Measurements from ENCODE around the gene NEK4.

Gene NEK4

DNA sequence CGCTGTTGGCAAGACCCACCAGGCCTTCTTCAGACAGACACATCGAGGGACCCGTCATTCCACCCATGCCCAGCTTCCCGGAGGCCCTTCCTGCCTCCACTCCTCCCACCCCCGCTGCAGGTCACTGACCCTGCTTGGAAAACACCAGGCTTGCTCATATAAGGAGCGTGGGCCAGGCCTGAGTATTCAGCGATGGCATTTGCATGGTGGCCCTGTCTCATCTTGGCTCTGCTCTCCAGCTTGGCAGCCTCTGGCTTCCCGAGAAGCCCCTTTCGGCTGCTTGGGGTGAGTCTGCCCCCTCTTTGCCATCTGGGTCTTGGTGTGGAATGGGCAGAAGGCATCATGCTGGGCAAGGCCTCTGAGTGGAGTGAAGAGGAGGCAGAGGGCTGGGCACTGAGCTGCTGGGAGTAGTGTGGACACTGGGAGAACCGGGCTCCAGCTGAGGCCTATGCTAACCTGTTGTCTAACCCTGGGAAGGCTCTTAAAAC lies 23.9 kb upstream of the NEK4 start, which contains the start of gene ITIH3:
Gene ITIH3, plus strand, starts transcription at position 185 of the 488 bp plus-strand sequence. Its CDS starts 8 bp downstream, at position 193.
- DNase-seq = no peak
- intact Hi-C loops (cut with DNase I) = no loop called here

DNA sequence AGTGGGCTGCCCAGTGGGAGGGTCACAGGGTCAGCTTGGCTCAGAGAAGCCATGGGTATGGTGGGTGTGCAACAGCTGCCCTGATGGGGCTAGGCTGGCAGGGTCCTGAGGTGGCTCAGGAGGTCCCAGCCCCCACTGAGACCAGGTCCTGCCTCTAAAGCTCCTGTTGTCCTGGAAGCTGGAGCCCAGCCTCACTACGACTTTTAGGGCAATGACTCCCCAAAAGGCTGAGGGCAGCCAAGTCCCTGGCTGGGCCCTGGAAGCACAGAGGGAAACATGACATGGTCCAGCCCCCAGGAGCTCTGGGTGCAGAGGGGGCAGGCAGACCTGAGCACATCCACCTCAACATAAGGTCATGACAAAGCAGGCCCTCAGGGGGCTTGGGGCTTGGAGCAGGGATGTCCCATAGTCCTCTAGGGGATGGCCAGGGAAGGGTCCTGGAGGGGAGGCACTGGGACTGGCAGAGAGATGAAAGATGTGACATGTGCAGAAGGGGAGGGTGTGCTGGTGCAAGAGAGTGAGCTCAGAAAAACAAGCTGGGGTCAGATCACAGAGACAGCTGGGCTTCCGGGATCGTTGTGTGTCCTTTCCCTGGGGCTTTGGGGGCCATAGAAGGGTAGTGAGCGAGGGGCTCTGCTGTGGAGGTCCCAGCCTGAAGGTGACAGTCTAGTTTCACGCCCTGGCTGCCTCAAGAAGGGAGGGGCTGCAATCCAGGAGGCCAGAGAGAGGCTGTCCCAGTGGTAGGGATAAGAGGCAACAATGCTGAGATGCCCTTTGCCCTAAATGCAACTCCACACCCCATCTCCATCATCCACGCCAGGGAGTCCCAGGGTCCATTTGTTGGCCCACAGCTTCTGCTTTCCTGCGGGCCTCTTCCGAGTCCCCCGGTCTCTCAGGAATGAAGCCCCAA lies 23.2 kb upstream of the NEK4 start:
- intact Hi-C loops (cut with DNase I) = no loop called here
- DNase-seq = no peak

DNA sequence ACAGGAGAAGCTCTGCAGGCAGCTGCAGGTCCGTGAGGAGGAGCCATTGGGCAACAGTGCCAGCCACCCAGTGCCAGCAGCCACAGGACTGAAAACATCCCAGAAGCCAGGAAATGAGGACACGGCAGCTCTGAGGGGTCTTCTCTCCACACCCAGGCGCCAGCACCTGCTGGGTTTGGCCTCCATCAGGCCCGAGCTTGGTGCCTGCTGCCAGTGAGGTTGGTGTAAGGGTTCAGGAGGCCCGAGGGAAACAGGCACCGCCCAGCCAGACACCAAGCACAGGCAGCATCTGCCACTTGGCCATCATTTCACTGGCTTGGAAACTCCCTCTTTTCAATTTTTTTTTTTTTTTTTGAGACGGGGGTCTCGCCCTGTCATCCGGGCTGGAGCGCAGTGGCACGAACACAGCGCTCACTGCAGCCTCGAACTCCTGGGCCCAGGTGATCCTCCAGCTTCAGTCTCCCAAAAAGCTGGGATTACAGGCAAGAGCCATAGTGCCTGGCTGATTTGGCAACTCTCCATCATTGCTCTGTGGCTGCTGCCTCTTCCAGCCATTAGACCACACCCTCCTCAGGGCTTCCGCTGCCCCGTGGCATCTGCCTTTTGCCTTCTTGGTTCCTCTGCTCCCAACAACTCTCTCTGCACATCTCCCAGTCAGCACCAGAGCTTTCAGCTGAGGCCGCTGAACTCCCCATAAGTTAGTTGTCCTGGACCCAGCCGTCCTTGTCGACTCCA lies 22.4 kb upstream of the NEK4 start:
- DNase-seq = no peak
- intact Hi-C loops (cut with DNase I) = no loop called here

DNA sequence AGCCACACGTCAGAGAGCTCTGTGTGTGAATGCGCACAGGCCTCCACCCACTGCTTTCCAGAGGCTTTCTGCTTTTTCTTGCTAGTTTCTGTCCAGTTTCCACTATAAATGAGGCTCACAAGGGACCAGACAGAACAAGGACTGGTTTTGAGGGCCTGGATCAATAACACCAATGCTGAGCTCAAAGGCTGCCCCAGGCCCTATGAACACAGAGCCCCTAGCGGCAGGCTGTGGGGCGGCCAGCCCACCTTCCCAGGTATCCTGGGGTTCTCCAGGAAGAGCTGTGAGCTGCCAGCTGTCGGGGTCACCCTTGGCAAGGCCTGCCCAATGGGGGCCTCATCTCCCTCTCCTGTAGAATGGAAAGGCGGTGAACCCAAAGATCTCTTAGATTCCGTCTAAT lies 21.7 kb upstream of the NEK4 start:
- intact Hi-C loops (cut with DNase I) = no loop called here
- DNase-seq = no peak

DNA sequence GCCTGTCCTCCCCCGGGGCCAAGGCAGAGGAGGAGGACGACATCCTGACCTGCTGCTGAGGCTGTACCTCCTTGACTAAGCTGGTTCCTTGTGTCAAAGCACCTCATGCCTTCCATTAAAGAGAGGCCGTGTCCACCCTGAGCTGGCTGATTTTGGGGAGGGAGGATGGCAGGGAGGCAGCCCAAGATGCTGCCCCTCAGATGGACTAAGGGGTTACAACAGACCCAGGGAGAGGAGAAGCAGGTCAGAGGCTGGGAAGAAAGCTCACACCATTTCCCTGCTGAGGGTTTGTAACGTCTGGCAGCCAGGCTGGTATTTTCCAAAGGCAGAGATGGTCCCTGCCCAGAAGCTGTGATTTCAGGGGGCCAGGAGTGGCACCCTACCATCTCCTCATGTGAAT lies 21.2 kb upstream of the NEK4 start:
- no peak for DNase-seq
- intact Hi-C loops (cut with DNase I) = no loop called here

DNA sequence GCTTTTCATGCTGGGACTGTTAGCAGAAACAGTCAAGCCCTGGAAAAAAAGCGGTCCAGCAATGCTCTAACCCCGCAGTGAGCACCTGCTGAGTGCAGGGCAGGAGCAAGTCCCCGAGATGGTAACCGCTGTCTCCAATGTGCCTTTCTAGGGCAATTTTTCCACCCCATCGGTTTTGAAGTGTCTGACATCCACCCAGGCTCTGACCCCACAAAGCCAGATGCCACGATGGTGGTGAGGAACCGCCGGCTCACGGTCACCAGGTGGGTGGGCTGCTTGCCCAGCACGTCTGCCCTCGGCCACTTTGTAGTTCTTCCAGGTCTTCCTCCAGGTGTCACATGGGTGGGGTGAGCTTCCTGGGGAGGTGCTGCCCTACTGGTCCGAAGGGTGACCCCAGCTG lies 20.6 kb upstream of the NEK4 start:
- intact Hi-C loops (cut with DNase I) = no loop called here
- DNase-seq = no peak

DNA sequence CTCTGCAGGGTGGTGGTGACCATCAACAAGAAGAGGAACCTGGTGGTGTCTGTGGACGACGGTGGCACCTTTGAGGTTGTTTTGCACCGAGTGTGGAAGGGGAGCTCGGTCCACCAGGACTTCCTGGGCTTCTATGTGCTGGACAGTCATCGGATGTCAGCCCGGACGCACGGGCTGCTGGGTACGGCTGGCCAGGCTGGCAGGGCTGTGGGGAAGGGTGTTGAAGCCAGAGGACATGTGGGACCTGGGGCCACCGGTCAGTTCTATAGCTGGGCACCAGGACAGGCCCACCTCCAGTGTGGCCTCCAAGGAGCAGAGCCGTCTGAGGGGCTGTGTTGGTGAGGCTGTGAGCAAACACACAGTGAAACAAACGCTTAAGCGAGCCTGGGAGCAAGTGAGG lies 20.0 kb upstream of the NEK4 start:
- intact Hi-C loops (cut with DNase I) = no loop called here
- DNase-seq = no peak

DNA sequence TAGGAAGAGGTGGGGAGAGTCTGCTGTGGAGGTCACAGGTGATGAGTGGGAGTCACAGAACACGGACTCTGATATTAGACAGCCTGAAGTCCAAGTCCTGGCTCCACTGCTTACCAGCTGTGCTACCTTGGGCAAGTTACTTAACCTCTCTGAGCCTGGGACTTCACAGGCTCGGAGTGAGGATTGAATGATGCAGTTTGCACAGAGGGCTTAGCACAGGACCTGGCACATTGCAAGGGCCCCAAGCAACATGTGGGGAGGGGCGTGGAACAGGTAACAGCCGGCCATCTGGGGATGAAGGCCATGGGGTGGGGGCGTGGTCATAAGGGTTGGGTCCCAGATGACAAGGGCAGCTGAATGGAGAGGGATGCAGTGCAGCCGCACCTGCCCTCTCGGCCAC lies 19.6 kb upstream of the NEK4 start:
- intact Hi-C loops (cut with DNase I) = no loop called here
- no peak for DNase-seq

DNA sequence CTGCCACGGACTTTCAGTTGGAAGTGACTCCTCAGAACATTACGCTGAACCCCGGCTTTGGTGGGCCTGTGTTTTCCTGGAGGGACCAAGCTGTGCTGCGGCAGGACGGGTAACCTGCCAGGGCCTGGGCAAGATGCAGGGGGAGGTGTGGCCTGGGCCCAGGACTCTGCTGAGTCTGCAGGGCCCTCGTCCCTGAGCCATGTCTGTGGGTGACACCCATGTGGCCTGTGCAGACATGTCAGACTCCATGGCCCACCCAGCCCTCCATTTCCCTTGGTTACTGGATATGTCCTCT lies 19.0 kb upstream of the NEK4 start:
- DNase-seq = no peak
- intact Hi-C loops (cut with DNase I) = no loop called here

DNA sequence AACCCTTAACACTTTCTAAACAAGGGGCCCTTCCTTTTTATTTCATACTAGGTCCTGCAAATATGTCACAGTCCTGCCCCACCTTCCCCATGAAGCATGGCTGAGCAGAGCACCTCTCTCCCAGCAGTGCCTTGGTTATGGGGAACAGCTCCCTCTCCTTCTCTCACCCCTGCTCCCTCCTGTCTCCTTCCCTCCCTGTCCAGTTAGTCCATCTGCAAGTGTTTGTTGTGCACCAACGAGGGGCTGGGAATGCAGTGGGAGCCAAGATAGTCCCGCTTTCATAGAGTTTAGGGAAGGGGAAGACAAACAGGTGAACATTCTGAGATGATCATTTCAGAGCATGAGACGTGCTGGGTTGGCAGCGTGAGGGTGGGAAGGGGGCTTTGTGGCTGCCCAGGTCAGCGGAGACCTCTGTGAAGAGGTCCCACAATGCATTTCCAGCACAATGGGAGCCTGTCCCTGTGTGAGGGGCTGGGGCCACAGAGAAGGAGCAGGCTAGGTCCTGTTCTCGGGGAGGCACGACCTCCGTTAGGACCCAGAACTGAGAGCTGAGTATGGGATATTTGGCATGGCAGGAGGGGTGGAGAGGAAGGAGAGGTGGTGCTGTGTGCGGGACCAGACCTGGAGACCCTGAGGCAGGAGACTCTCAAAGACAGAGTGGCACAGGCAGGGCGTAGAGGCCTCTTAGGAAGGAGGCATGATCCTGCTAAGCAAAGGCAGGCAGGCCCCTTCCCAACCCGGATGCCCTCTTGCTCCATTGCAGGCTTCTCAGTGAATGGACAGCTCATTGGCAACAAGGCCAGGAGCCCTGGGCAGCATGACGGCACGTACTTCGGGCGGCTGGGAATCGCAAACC lies 18.4 kb upstream of the NEK4 start:
- no peak for DNase-seq
- intact Hi-C loops (cut with DNase I) = no loop called here

DNA sequence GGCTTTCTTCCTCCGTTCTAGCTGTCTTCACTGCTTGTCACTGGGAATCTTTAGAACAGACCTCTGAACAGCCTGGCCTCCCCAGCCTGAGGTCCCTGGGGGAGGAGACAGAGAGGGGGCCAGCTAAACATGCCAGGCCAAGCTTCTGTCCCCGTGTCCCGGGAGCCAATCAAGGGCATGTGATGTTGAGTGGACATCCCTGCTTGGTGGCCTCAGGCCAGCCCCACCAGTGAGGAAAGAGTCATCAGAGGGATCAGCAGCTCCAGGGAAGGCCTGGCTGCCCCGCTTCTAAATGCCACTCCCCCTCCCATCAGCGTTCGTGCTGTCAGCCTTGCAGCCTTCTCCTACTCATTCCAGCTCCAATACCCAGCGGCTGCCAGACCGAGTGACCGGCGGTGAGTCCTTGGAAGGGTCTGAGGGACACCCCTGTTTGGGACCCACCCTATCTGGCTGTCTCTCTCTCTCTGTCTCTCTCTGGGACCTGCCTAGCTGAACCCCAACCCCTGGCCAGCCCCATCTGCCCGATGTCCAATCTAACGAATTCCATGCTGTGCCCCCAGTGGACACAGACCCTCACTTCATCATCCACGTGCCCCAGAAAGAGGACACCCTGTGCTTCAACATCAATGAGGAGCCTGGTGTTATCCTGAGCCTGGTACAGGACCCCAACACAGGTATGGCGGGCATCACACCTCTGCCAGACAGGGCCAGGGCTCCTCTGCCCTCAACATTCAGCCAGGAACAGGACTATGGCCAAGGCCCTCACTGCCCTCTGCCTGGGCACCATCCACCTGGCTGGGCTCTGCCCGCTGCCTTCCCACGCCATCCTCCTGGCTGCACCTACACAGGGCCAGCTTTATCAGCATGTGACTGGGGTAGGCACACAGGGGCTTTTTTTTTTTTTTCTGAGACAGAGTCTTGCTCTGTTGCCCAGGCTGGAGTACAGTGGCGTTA lies 17.2 kb upstream of the NEK4 start:
- no peak for DNase-seq
- intact Hi-C loops (cut with DNase I) = no loop called here

DNA sequence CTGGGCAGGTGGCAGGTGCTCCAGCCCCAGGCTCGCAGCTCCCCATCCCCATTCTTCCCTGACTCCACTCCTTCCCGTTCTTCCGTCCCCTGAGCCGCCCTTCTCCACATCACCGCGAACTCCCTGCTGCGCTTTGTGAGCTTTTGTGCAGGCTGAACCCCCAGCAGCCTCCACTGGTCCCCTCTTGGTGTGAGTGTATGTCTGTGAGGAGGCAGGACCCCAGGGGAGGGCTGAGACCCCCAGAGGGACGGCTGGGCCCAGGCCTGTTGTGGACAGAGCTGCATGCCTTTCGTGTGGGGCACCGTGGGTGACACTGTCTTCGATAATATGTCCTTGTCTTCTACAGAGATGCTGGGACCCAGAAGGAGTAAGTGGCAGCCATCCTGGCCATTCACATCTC lies 16.5 kb upstream of the NEK4 start:
- intact Hi-C loops (cut with DNase I) = no loop called here
- DNase-seq = no peak

DNA sequence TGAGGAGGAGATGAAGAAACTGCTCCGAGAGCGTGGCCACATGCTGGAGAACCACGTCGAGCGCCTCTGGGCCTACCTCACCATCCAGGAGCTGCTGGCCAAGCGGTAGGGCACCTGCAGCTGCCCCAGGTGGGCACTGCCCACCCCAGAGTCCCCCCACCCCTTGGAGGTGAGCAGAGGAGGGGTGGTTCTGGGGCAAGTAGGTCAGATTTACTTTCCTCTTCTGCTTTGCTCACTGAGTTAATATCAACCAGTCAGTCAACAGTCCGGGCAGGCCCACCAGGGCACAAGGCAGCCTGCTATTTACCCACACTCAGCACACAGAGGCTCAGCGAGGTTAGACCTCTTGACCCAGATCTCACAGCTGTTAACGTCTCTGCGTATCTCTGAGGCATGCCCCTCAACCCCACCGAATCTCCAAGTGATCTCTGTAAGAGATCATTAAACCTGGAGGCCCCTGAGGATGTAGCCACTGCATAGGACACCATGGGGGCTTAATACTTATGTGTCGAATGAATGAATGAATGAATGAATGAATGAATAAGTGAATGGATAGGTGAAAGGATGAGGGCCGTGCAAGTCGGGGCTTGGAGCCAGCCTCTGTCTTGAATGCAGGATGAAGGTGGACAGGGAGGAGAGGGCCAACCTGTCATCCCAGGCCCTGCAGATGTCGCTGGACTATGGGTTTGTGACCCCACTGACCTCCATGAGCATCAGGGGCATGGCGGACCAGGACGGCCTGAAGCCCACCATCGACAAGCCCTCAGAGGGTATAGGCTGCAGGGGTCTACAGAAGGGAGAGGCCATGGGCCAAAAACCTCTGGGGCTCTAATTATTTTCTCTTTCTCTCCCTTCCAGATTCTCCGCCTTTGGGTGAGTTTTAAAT lies 15.8 kb upstream of the NEK4 start:
- no peak for DNase-seq
- intact Hi-C loops (cut with DNase I) = no loop called here

DNA sequence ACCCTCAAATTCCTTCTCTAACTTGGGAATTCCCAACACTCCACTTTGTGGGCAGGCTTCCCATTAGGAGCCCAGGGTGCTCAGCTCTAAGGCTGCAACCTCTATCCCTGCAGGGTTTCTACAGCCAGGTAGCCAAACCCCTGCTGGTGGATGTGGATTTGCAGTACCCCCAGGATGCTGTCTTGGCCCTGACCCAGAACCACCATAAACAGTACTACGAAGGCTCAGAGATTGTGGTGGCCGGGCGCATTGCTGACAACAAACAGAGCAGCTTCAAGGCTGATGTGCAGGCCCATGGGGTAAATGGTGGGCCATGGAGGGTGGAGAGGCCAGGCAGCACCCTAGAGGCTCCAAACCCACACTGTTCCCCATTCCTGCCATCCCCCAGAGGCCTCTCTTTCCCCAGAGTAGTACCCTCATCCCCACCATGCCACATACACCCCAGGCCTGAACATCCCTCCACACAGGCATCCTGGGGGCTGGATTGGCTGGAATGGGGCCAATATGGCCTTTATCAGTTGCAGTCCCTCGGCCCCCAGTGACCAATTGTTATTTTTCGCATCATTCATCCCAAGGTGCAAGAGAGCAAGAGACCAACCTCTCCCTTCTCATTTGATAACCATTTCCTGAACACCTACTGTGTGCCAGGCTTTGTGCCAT lies 14.3 kb upstream of the NEK4 start:
- intact Hi-C loops (cut with DNase I) = no loop called here
- no peak for DNase-seq

DNA sequence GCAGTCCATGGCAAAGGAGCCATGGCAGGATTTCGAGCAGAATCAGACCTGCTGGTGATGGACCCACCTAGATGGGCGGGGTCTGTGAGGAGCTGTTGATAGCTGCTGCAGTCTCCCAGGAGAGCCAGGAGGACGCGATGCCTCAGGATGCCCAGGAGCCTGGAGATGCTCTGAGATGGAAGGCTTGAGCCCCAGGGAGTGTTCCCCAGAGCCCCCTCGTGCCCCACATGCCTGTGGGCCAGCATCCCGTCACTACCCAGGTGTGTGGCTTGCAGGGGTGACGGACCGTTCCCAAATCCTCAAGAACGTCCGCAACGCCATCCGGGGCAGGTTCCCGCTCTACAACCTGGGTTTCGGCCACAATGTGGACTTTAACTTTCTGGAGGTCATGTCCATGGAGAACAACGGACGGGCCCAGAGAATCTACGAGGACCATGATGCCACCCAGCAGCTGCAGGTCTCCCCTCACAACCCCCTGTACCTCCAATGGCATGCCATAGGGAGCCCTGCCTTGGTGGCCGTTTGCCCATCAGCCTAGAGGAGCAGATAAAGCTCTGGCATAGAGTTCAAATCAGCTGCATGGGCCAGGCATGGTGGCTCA lies 13.4 kb upstream of the NEK4 start:
- intact Hi-C loops (cut with DNase I) = no loop called here
- no peak for DNase-seq

DNA sequence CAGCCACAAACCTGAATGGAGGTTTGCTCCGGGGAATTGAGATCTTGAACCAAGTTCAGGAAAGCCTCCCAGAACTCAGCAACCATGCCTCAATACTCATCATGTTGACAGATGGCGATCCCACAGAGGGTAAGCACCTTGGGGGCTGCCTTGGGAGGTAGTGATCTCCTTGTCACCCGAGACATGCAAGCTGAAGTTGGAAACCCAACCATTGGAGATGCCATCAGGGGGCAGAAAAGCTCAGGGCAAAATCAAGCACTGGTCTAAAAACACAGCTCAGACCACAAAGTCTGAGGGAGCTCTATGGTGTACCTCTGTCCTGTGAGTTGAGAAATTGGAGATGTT lies 12.4 kb upstream of the NEK4 start:
- intact Hi-C loops (cut with DNase I) = no loop called here
- DNase-seq = no peak
